ENCODE results near the gene TMEM145.

DNA sequence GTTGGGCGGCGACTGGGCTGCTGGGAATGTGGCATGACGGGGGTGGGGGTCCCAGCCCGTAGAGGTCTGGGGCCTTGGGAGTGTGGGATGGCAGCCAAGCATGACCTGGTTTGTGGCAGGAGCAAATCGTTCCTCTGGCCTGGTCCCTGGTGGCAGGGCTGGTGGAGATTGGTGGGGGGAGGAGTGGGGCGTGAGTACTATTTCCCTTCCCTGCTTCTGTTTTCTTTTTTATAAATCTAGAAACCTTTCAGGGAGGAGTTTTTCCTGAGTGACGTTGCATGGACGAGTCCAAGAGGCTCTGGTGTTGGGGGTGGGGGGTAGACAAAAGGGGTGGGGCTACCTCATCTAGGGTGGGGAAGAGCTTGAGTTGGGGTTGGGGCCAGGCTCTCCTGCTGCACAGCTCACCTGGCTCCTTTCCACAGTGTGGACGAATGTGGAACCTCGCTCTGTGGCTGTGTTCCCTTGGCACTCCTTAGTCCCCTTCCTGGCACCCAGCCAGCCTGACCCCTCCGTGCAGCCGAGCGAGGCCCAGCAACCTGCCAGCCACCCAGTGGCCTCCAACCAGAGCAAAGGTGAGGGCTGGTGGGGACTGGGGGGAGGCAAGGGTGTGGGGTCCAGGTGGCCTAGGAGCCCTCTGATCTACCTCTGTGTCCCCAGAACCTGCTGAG lies 26.6 kb upstream of the TMEM145 start:
- TF ChIP-seq, protein P1, sequence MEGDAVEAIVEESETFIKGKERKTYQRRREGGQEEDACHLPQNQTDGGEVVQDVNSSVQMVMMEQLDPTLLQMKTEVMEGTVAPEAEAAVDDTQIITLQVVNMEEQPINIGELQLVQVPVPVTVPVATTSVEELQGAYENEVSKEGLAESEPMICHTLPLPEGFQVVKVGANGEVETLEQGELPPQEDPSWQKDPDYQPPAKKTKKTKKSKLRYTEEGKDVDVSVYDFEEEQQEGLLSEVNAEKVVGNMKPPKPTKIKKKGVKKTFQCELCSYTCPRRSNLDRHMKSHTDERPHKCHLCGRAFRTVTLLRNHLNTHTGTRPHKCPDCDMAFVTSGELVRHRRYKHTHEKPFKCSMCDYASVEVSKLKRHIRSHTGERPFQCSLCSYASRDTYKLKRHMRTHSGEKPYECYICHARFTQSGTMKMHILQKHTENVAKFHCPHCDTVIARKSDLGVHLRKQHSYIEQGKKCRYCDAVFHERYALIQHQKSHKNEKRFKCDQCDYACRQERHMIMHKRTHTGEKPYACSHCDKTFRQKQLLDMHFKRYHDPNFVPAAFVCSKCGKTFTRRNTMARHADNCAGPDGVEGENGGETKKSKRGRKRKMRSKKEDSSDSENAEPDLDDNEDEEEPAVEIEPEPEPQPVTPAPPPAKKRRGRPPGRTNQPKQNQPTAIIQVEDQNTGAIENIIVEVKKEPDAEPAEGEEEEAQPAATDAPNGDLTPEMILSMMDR (IDR thresholded peaks at IDR 0.05) = no peak
- TF ChIP-seq POLR2A (IDR thresholded peaks at IDR 0.05) = peak in 1 of 2 donors; percentile 10

Measured in uterus (tissue), 2 donors.